Endothelial cell of umbilical vein (primary cell): Measurements from ENCODE around the gene SVIL. TPM values are rescaled to one million over a fixed set of nuclear protein-coding genes. Genes with fewer than 3 reads are reported as not detected.

ENCODE experiments used
- BruUV-seq: library from RNA; stranded (reverse); fragments of 400-500 nt; replicated peaks from 2 replicates; lab custom pipeline; 2021; lab: Mats Ljungman, UMichigan
- CTCF ChIA-PET: fragments of 300-600, 350-600 bp; sonication (Branson Sonifier 250); formaldehyde crosslinking; loops from one replicate; lab custom pipeline; 2021; ENCODE audit warnings: antibody characterized with exemption, inconsistent platforms; lab: Charles Lee
- POLR2A ChIA-PET: fragments of 300-600, 350-600 bp; sonication (Branson Sonifier 250); formaldehyde crosslinking; loops from one replicate; lab custom pipeline; 2021; ENCODE audit warnings: antibody characterized with exemption, inconsistent platforms; lab: Charles Lee
- DNase-seq: peaks from one replicate; pipeline ENCODE4 v3.0.0-alpha.2; 2011; ENCODE audit warnings: low read depth, low spot score
- FAIRE-seq: peaks from 2 replicates; lab custom pipeline; 2011; peaks lifted over from hg19 to GRCh38; lab: Jason Lieb, UNC
- H2AFZ ChIP-seq: 2 replicates; pipeline ENCODE4 v1.6.0; 2012; ENCODE audit warnings: low read depth, low read length, control low read depth, inconsistent platforms
- H3K27ac ChIP-seq: 2 replicates; pipeline ENCODE4 v1.5.1; 2011; ENCODE audit warnings: low read depth, mild to moderate bottlenecking, control low read depth, low read length, moderate library complexity; ENCODE audit not compliant: insufficient read depth
- H3K27me3 ChIP-seq, 2 experiments: 2 replicates each; pipeline versions ENCODE4 v1.6.0 to v1.6.1; 2011; ENCODE audit warnings: low read length in 2 of 2, mixed read lengths in 1 of 2; ENCODE audit not compliant: control insufficient read depth in 2 of 2, insufficient read depth in 2 of 2
- H3K36me3 ChIP-seq, 2 experiments: 2 replicates in 1 of 2; 3 replicates in 1 of 2; pipeline ENCODE4 v1.5.1; 2011; ENCODE audit warnings: low read length in 2 of 2, mild to moderate bottlenecking in 1 of 2, moderate library complexity in 1 of 2; ENCODE audit not compliant: control insufficient read depth in 2 of 2, insufficient read depth in 2 of 2; ENCODE audit errors: extremely low read depth in 1 of 2
- H3K4me1 ChIP-seq: 3 replicates; pipeline ENCODE4 v1.5.1; 2011; ENCODE audit warnings: mild to moderate bottlenecking, low read length; ENCODE audit not compliant: control insufficient read depth, insufficient read depth; ENCODE audit errors: extremely low read depth
- H3K4me2 ChIP-seq: 2 replicates; pipeline ENCODE4 v1.6.1; 2011; ENCODE audit warnings: low read length, control low read depth, mixed read lengths; ENCODE audit not compliant: insufficient read depth
- H3K4me3 ChIP-seq, 3 experiments: fragments of 200-600 bp in 1 of 3; sonication (generic), shearing (Covaris generic) in 1 of 3; replicated peaks in 1 of 3; 2 replicates each; pipeline ENCODE4 v1.5.1; 2011 to 2016; ENCODE audit warnings: control low read depth in 3 of 3, low read length in 3 of 3, mild to moderate bottlenecking in 2 of 3, inconsistent platforms in 1 of 3, low read depth in 1 of 3, moderate library complexity in 1 of 3; ENCODE audit not compliant: insufficient read depth in 1 of 3
- H3K79me2 ChIP-seq: 2 replicates; pipeline ENCODE4 v1.6.0; 2012; ENCODE audit warnings: low read length, inconsistent platforms; ENCODE audit not compliant: control insufficient read depth, insufficient read depth
- H3K9ac ChIP-seq: replicated peaks from 2 replicates; pipeline ENCODE3; 2011; ENCODE audit warnings: low read length, control low read depth; ENCODE audit not compliant: insufficient read depth; ENCODE audit errors: extremely low read depth
- H3K9me1 ChIP-seq: replicated peaks from 3 replicates; pipeline ENCODE4 v1.6.0; 2011; ENCODE audit warnings: mild to moderate bottlenecking, low read length; ENCODE audit not compliant: control insufficient read depth, insufficient read depth; ENCODE audit errors: extremely low read depth
- H3K9me3 ChIP-seq: replicated peaks from 2 replicates; pipeline ENCODE4 v1.5.1; 2012; ENCODE audit warnings: low read length, inconsistent platforms; ENCODE audit not compliant: control insufficient read depth, insufficient read depth
- H4K20me1 ChIP-seq: replicated peaks from 2 replicates; pipeline ENCODE3; 2011; ENCODE audit warnings: mild to moderate bottlenecking, low read length; ENCODE audit not compliant: control insufficient read depth, insufficient read depth; ENCODE audit errors: extremely low read depth
- CTCF ChIP-seq, 2 donors: IDR thresholded peaks; 1 replicate in 1 of 2; 2 replicates in 1 of 2; pipeline ENCODE4 v1.5.1; 2011; ENCODE audit warnings: low read length in 2 of 2, mild to moderate bottlenecking in 2 of 2, moderate library complexity in 2 of 2, control low read depth in 1 of 2, inconsistent platforms in 1 of 2, low read depth in 1 of 2; ENCODE audit not compliant: insufficient read depth in 1 of 2; ENCODE audit errors: extremely low read depth in 1 of 2
- EZH2 ChIP-seq: IDR thresholded peaks from 2 replicates; pipeline ENCODE4 v1.6.1; 2012; ENCODE audit warnings: borderline replicate concordance, low read depth, mild to moderate bottlenecking, moderate library complexity, low read length, inconsistent platforms; ENCODE audit not compliant: severe bottlenecking
- FOS ChIP-seq: IDR thresholded peaks from 2 replicates; pipeline ENCODE4 v1.6.1; 2011; ENCODE audit warnings: mild to moderate bottlenecking, low read length, moderate library complexity, borderline replicate concordance; ENCODE audit not compliant: insufficient read depth
- GATA2 ChIP-seq: IDR thresholded peaks from 2 replicates; pipeline ENCODE4 v1.7.0; 2011; ENCODE audit warnings: low read depth, mild to moderate bottlenecking, moderate library complexity, mixed read lengths, low read length; ENCODE audit not compliant: insufficient read length, insufficient read depth
- JUN ChIP-seq: IDR thresholded peaks from 2 replicates; pipeline ENCODE4 v1.6.1; 2011; ENCODE audit warnings: borderline replicate concordance, low read depth; ENCODE audit not compliant: insufficient read length, insufficient read depth
- MAX ChIP-seq: IDR thresholded peaks from 2 replicates; pipeline ENCODE4 v1.6.1; 2011; ENCODE audit not compliant: insufficient read depth, insufficient read length
- MYC ChIP-seq: IDR thresholded peaks from one replicate; pipeline ENCODE4 v1.6.1; 2011; ENCODE audit warnings: mild to moderate bottlenecking, low read depth, low read length
- POLR2A ChIP-seq: IDR thresholded peaks from 2 replicates; pipeline ENCODE4 v1.6.1; 2012; ENCODE audit warnings: low read depth, mild to moderate bottlenecking, control low read depth, low read length
- POLR2AphosphoS5 ChIP-seq: IDR thresholded peaks from 2 replicates; pipeline ENCODE4 v1.6.1; 2012; ENCODE audit warnings: low read depth, mild to moderate bottlenecking, control low read depth, low read length, moderate library complexity; ENCODE audit not compliant: insufficient read depth
- dilution Hi-C: fragments of 300-500 bp; cut with MboI; formaldehyde crosslinking; loops from one replicate; pipeline ENCODE4 v1.15.0; 2019; ENCODE audit warnings: low sequenced_read_pairs; ENCODE audit not compliant: extremely low pct_ligation_motif_present
- intact Hi-C: fragments of 100-400 bp; cut with micrococcal nuclease; formaldehyde crosslinking; loops from one replicate; pipeline ENCODE4 v1.10.0; 2022
- polyA plus RNA-seq, 4 experiments: library from polyadenylated mRNA; depleted of rRNA in 3 of 4; stranded (reverse) in 3 of 4; unstranded in 1 of 4; fragments of >200 nt; gene quantifications; 2 replicates each; pipeline versions ENCODE4 v1.2.1 to v1.2.3, GENCODE V29; 2011 to 2012; ENCODE audit warnings: missing spikeins in 1 of 4
- total RNA-seq: library from RNA; stranded (reverse); gene quantifications from 2 replicates; pipeline ENCODE4 v1.2.3, GENCODE V29; 2021

The SVIL gene
- total and polyA plus RNA-seq, 2 donors (not counting 3 experiments of a cell fraction or from before 2014, with no cell fraction given) = 22.6 to 70.7 TPM

GRCh38 chr10:29584436-29584835 lies 50.3 kb downstream of the SVIL start:
- no peak for DNase-seq
- FAIRE-seq = no peak
- TF ChIP-seq GATA2 (no peak), MYC (no peak), CTCF (IDR thresholded peaks at IDR 0.05; ENCODE audit: extremely low read depth in 1 of 2, insufficient read depth in 1 of 2, low read depth in 1 of 2, low read length in 2 of 2) (no peak), POLR2AphosphoS5 (no peak), EZH2 (no peak), JUN (no peak), MAX (no peak), POLR2A (no peak), FOS (no peak)
- intact Hi-C loops = no loop called here
- no peaks in the 10 kb centered on the region for H4K20me1 ChIP-seq
- H3K27ac ChIP-seq = no peak overlapping the region
- no peak overlapping the region for H3K4me3 ChIP-seq
- ChIA-PET POLR2A (interaction anchor here (0.7 kb wide), 1 partner anchor 101 kb away, joined by 3 read pairs; no protein-coding TSS in a partner anchor), CTCF (no interaction called here)
- H3K4me2 ChIP-seq = no peak overlapping the region
- no peak overlapping the region for H3K9ac ChIP-seq
- no peak overlapping the region for H2AFZ ChIP-seq
- peaks cover 2% of the 10 kb centered on the region for H3K79me2 ChIP-seq
- H3K9me1 ChIP-seq = no peaks in the 10 kb centered on the region
- dilution Hi-C loops = no loop called here
- H3K9me3 ChIP-seq = no peaks in the 10 kb centered on the region
- no TSS peak for BruUV-seq
- peaks cover 17% of the 10 kb centered on the region for H3K4me1 ChIP-seq
- H3K36me3 ChIP-seq = peaks cover 0 to 2% of the 10 kb centered on the region in 2 experiments
- H3K27me3 ChIP-seq = no peaks in the 10 kb centered on the region
